HG02852 (cell line): ENCODE measurements around the gene MSH3.
"Not testable (repeated sequence)": the region's sequence is repeated elsewhere in the genome, so short reads cannot be mapped to it uniquely, and the experiment has no call there.

ENCODE experiments used
- ATAC-seq: cut with Tn5 transposase; IDR thresholded peaks from one replicate; pipeline ENCODE4 v1.9.1; 2021; ENCODE audit warnings: mild to moderate bottlenecking, moderate library complexity; ENCODE audit not compliant: unreplicated experiment

The MSH3 gene

GRCh38 chr5:80752427-80752826, 98.0 kb downstream of the MSH3 start:
- no peak for ATAC-seq

DNA sequence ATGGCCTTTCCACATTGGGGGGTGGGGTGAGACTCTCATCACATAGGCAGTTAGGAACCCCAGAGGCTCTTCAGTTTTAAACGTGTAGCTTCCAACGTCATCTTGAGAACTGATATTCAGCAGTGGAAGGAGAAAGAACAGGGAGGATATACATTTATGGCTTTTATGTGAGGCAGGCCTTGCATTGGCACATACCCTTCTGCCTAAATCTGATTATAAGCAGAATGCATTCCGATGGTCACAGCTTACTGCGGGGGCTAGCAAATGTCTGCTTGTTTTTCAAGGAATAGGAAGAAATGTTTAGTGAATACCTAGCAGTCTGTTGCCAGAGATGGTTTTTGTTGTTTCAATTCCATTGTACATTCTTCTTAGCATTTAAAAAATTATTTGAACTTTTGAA, 99.3 kb downstream of the MSH3 start:
- ATAC-seq = no peak

- peak; percentile 46 for ATAC-seq
Observed at GRCh38 chr5:80754900-80755299, 100.4 kb downstream of the MSH3 start.

- peak; percentile 98 for ATAC-seq
Observed at GRCh38 chr5:80755626-80756025, 101.2 kb downstream of the MSH3 start.

DNA sequence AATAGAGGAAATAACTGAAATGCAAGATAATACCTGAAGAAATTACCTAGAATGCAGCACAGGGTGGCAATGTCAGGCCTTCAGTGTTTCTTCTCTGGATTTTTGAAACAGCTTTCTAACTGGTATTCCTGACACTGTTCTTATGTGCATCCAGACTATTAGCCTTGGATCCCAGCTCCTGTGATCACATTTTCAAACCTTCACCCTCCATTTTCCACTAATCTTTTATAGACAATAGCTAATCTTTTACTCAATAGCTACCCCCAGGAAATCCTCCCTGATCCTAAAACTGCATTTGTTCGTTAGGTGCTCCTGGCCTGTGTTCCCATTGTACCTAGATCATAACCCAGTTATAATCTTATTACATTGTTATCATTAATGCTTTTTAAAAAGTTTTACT, 101.8 kb downstream of the MSH3 start:
- ATAC-seq = no peak

GRCh38 chr5:80757290-80757689, 102.8 kb downstream of the MSH3 start:
- no peak for ATAC-seq

DNA sequence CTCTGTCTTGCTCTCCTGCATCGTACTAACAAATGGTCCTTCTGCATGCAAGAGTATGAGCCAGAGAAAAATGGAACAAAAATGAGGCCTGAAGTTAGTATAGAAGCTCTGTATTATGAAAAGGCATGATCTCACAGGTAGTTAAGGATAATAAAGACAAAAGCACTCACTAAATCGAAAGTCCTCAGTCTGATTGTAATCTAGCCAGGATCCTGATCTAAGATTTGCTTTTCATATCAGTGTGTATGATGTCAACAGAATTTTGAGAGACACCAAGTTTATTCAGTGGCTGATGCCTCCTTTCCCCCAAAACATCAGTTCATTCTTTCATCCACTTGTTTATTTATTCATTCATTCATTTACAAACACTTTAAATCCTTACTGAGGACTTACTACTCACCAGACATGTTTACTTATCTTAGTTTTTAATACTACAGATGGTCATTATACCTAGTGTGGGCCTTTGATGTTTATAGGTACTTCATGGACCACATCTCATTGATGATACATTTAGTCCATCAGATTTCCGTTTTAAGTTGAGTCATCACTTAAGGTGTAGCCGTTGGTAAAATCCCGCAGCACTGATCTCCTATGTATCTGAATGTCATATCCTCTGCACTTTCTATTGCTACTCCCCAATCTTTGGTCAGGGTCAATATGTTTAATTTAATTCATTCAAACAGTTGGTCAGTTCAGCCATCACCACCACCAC, 105.6 kb downstream of the MSH3 start:
- ATAC-seq = no peak

DNA sequence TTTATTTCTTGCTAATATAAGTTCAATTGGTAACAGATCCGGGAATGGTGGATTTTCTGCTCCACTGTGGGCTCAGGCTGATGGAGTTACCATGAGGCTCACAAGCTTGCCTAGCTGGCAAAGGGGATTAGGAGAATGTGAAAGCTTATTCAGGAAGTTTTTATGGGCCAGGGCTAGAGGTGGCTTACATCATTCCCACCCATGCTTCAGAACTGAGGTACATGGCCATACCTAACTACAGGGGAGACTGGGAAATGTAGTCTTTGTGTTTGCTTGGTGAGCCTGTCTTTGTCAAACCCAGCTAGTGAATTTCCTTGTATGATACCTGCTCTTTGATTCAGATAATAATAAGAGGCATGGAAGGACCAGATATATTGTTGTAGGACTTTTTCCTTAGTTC, 106.2 kb downstream of the MSH3 start:
- no peak for ATAC-seq

GRCh38 chr5:80761176-80761575, 106.7 kb downstream of the MSH3 start:
- no peak for ATAC-seq

GRCh38 chr5:80761966-80762365, 107.5 kb downstream of the MSH3 start:
- no peak for ATAC-seq

- no peak for ATAC-seq
Observed at GRCh38 chr5:80762573-80762972, 108.1 kb downstream of the MSH3 start.

- no peak for ATAC-seq
Observed at GRCh38 chr5:80763211-80763610, 108.8 kb downstream of the MSH3 start.

- no peak for ATAC-seq
Observed at GRCh38 chr5:80763873-80764647, 109.6 kb downstream of the MSH3 start.

- ATAC-seq = no peak
Observed at GRCh38 chr5:80764786-80765185, 110.3 kb downstream of the MSH3 start.

GRCh38 chr5:80777347-80778287, 123.2 kb downstream of the MSH3 start:
- ATAC-seq = no peak

GRCh38 chr5:80780024-80780423, 125.6 kb downstream of the MSH3 start:
- ATAC-seq = no peak

GRCh38 chr5:80780761-80781285, 126.4 kb downstream of the MSH3 start:
- ATAC-seq = no peak

DNA sequence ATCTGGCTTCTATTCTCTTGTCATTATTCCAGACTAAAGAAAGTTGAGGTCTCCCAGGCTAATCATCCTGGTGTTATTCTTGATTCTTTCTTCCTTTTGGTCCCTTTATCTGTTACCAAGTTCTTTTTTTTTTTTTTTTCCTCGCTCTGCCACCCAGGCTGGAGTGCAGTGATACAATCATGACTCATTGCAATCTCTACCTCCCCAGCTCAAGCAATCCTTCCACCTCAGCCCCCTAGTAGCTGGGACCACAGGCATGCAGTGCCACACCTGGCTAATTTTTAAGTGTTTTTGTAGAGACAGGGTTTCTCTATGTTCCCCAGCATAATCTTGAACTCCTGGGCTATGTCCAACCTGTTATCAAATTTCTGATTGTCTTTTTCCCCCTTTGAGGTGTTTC, 126.9 kb downstream of the MSH3 start:
- ATAC-seq = no peak

DNA sequence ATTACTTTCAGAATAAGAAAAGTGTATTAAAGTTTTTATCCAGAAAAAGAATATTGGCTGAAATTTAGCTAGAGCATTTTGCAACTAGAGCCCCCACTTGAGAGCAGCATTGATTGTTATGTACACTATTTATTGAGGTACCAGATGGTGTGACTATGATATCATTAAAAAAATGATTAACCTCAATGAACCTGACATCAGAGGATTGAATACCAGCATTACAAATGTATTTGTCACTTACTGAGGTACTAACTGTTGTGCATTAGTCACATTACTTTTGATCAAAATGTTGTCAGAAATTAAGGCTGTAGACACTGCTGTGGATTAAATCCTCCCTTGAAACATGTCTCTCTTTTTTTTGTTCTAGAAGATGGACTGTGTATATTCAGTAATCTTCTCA, 128.2 kb downstream of the MSH3 start:
- no peak for ATAC-seq

DNA sequence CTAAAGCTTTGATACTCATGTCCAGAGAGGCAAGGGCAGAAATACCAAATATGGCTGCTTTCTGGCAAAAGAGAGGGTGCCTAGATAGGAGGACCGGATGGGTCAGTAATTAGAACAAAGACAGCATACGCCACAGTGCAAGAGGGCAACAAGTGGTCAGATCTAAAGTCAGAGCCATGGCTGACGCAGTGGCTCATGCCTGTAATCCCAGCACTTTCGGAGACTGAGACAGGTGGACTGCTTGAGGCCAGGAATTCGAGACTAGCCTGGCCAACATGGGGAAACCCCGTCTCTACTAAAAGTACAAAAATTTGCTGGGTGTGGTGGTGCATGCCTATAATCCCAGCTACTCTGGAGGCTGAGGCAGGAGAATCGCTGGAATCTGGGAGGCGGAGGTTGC, 129.3 kb downstream of the MSH3 start:
- not testable (repeated sequence) for ATAC-seq

- ATAC-seq = no peak
Observed at GRCh38 chr5:80784451-80784850, 130.0 kb downstream of the MSH3 start.
